OCI-LY7 (cell line): Measurements from ENCODE around the gene GPC4. TPM values are rescaled to one million over a fixed set of nuclear protein-coding genes. Genes with fewer than 3 reads are reported as not detected.

Source experiments
- BruUV-seq: library from RNA; stranded (reverse); fragments of 400-500 nt; replicated peaks from 2 replicates; lab custom pipeline; 2021; lab: Mats Ljungman, UMichigan
- CTCF ChIA-PET: fragments of 300-600 bp; sonication (Branson Sonifier 250); formaldehyde crosslinking; loops from one replicate; lab custom pipeline; 2022; ENCODE audit warnings: antibody characterized with exemption; ENCODE audit not compliant: unreplicated experiment; lab: Charles Lee
- POLR2A ChIA-PET: fragments of 300-600 bp; sonication (Branson Sonifier 250); formaldehyde crosslinking; loops from one replicate; lab custom pipeline; 2022; ENCODE audit warnings: antibody characterized with exemption; lab: Charles Lee
- DNase-seq: peaks from one replicate; pipeline ENCODE4 v3.0.0-alpha.2; 2015; ENCODE audit warnings: low spot score
- H2AFZ ChIP-seq: fragments of 200-600 bp; sonication (generic), shearing (Covaris generic); 2 replicates; pipeline ENCODE4 v1.6.1; 2014; ENCODE audit warnings: mild to moderate bottlenecking, antibody characterized with exemption, low read length, moderate library complexity
- H3K27ac ChIP-seq: fragments of 200-600 bp; sonication (generic); 2 replicates; pipeline ENCODE4 v1.5.1; 2014; ENCODE audit warnings: mixed run types, low read depth, mild to moderate bottlenecking, moderate library complexity, low read length, inconsistent platforms; ENCODE audit not compliant: poor library complexity, severe bottlenecking
- H3K36me3 ChIP-seq: fragments of 200-600 bp; sonication (generic); 2 replicates; pipeline ENCODE4 v1.6.1; 2014; ENCODE audit warnings: mild to moderate bottlenecking, antibody characterized with exemption, low read length, moderate library complexity, mixed read lengths; ENCODE audit not compliant: insufficient read depth
- H3K4me1 ChIP-seq: fragments of 200-600 bp; sonication (generic); 2 replicates; pipeline ENCODE4 v1.5.1; 2014; ENCODE audit warnings: mild to moderate bottlenecking, low read length; ENCODE audit not compliant: insufficient read depth, poor library complexity, severe bottlenecking
- H3K4me2 ChIP-seq: fragments of 200-600 bp; sonication (generic); 2 replicates; pipeline ENCODE4 v1.6.1; 2014; ENCODE audit warnings: mild to moderate bottlenecking, low read length
- H3K4me3 ChIP-seq: fragments of 200-600 bp; sonication (generic); 2 replicates; pipeline ENCODE4 v1.5.1; 2014; ENCODE audit warnings: mild to moderate bottlenecking, low read depth, low read length; ENCODE audit not compliant: poor library complexity, severe bottlenecking
- H3K79me2 ChIP-seq: fragments of 200-600 bp; sonication (generic); 2 replicates; pipeline ENCODE4 v1.6.1; 2016; ENCODE audit warnings: low read depth, mild to moderate bottlenecking, low read length, moderate library complexity, mixed read lengths; ENCODE audit not compliant: insufficient read depth
- H3K9me2 ChIP-seq: fragments of 200-600 bp; sonication (generic); 2 replicates; pipeline ENCODE4 v1.6.1; 2016; ENCODE audit warnings: mild to moderate bottlenecking, low read length, mixed read lengths; ENCODE audit not compliant: insufficient read depth
- H3K9me3 ChIP-seq: fragments of 200-600 bp; sonication (generic); 2 replicates; pipeline ENCODE4 v1.6.1; 2014; ENCODE audit warnings: mild to moderate bottlenecking, mixed run types, low read length, mixed read lengths
- H4K20me1 ChIP-seq: fragments of 200-600 bp; sonication (generic); 2 replicates; pipeline ENCODE4 v1.6.1; 2014; ENCODE audit warnings: mild to moderate bottlenecking, antibody characterized with exemption, low read length, moderate library complexity, mixed read lengths; ENCODE audit not compliant: insufficient read depth
- CTCF ChIP-seq: fragments of 200-600 bp; sonication (generic); conservative IDR thresholded peaks from 2 replicates; pipeline ENCODE4 v1.5.1; 2014; ENCODE audit warnings: mild to moderate bottlenecking, antibody characterized with exemption, low read length, moderate library complexity, mixed read lengths
- EZH2phosphoT487 ChIP-seq: fragments of 200-600 bp; sonication (generic); IDR thresholded peaks from 2 replicates; pipeline ENCODE4 v1.6.1; 2018; ENCODE audit warnings: low read depth, borderline replicate concordance, mild to moderate bottlenecking, mixed run types, antibody characterized with exemption, low read length, moderate library complexity, mixed read lengths
- intact Hi-C: fragments of 100-400 bp; cut with micrococcal nuclease; formaldehyde crosslinking; loops from one replicate; pipeline ENCODE4 v1.10.0; 2022; ENCODE audit not compliant: unreplicated experiment
- total RNA-seq, 2 experiments: library from RNA; depleted of rRNA in 1 of 2; stranded (reverse); fragments of >200 nt in 1 of 2; shearing (Covaris generic) in 1 of 2; gene quantifications; 2 replicates each; pipeline ENCODE4 v1.2.3, GENCODE V29; 2014 to 2022

The GPC4 gene
- total RNA-seq, 2 experiments from 2014 or later = not detected

- no peaks in the 10 kb centered on the region for H4K20me1 ChIP-seq
- no peak overlapping the region for H3K4me2 ChIP-seq
- BruUV-seq = no TSS peak
- no peak overlapping the region for H2AFZ ChIP-seq
- H3K36me3 ChIP-seq = no peaks in the 10 kb centered on the region
- TF ChIP-seq EZH2phosphoT487 (no peak), CTCF (no peak)
- H3K4me1 ChIP-seq = no peaks in the 10 kb centered on the region
- no peaks in the 10 kb centered on the region for H3K9me2 ChIP-seq
- H3K79me2 ChIP-seq = no peaks in the 10 kb centered on the region
- ChIA-PET CTCF (no interaction called here), POLR2A (no interaction called here)
- no peak overlapping the region for H3K27ac ChIP-seq
- intact Hi-C loops = no loop called here
- no peak for DNase-seq
- no peak overlapping the region for H3K4me3 ChIP-seq
- H3K9me3 ChIP-seq = no peaks in the 10 kb centered on the region
Observed at GRCh38 chrX:133435544-133436124, 20.3 kb upstream of the GPC4 start.

GRCh38 chrX:133434197-133434820, 19.0 kb upstream of the GPC4 start:
- no peak overlapping the region for H2AFZ ChIP-seq
- intact Hi-C loops = no loop called here
- H3K36me3 ChIP-seq = no peaks in the 10 kb centered on the region
- H3K9me3 ChIP-seq = no peaks in the 10 kb centered on the region
- CTCF ChIA-PET = no interaction called here
- no peaks in the 10 kb centered on the region for H3K79me2 ChIP-seq
- H3K4me1 ChIP-seq = no peaks in the 10 kb centered on the region
- H4K20me1 ChIP-seq = no peaks in the 10 kb centered on the region
- H3K4me3 ChIP-seq = no peak overlapping the region
- DNase-seq = no peak
- H3K9me2 ChIP-seq = no peaks in the 10 kb centered on the region
- POLR2A ChIA-PET = no interaction called here
- no peak overlapping the region for H3K4me2 ChIP-seq
- no peak overlapping the region for H3K27ac ChIP-seq
- BruUV-seq = no TSS peak
- TF ChIP-seq CTCF (no peak), EZH2phosphoT487 (no peak)

- DNase-seq = no peak
- no peak overlapping the region for H3K27ac ChIP-seq
- H3K4me1 ChIP-seq = no peaks in the 10 kb centered on the region
- H3K4me2 ChIP-seq = no peak overlapping the region
- CTCF ChIA-PET = no interaction called here
- no peaks in the 10 kb centered on the region for H3K9me3 ChIP-seq
- H3K9me2 ChIP-seq = no peaks in the 10 kb centered on the region
- POLR2A ChIA-PET = no interaction called here
- no peak overlapping the region for H3K4me3 ChIP-seq
- no peaks in the 10 kb centered on the region for H3K36me3 ChIP-seq
- H3K79me2 ChIP-seq = no peaks in the 10 kb centered on the region
- intact Hi-C loops = no loop called here
- TF ChIP-seq CTCF (no peak), EZH2phosphoT487 (no peak)
- H2AFZ ChIP-seq = no peak overlapping the region
- no TSS peak for BruUV-seq
- no peaks in the 10 kb centered on the region for H4K20me1 ChIP-seq
Observed at GRCh38 chrX:133419911-133420310, 4.6 kb upstream of the GPC4 start.
